Panc1 (cell line): Measurements from ENCODE around the gene QRICH2. TPM values are rescaled to one million over a fixed set of nuclear protein-coding genes. Genes with fewer than 3 reads are reported as not detected.

ENCODE experiments used
- ATAC-seq: fragments of 200-7000 bp; cut with Tn5 transposase; 2 replicates; pipeline ENCODE4 v1.9.1; 2020; ENCODE audit warnings: mild to moderate bottlenecking, moderate library complexity
- BruUV-seq: library from RNA; stranded (reverse); fragments of 400-500 nt; replicated peaks from 2 replicates; lab custom pipeline; 2021; lab: Mats Ljungman, UMichigan
- CTCF ChIA-PET: fragments of 300-600 bp; sonication (Branson Sonifier 250); formaldehyde crosslinking; loops from one replicate; lab custom pipeline; 2022; ENCODE audit warnings: antibody characterized with exemption; lab: Charles Lee
- POLR2A ChIA-PET: fragments of 300-600 bp; sonication (Branson Sonifier 250); formaldehyde crosslinking; loops from one replicate; lab custom pipeline; 2022; ENCODE audit warnings: antibody characterized with exemption; lab: Charles Lee
- DNase-seq: peaks from one replicate; pipeline ENCODE4 v3.0.0-alpha.2; 2010; ENCODE audit warnings: low read depth, low spot score
- H3K27ac ChIP-seq: 2 replicates; pipeline ENCODE4 v1.5.1; 2011; ENCODE audit warnings: mild to moderate bottlenecking, low read length, inconsistent platforms
- H3K27me3 ChIP-seq: fragments of 200-500 bp; sonication (Bioruptor generic); 2 replicates; pipeline ENCODE4 v1.6.0; 2014; ENCODE audit warnings: low read length, inconsistent platforms; ENCODE audit not compliant: control insufficient read depth, insufficient read depth
- H3K36me3 ChIP-seq: fragments of 200-500 bp; sonication (Bioruptor generic); 2 replicates; pipeline ENCODE4 v1.5.1; 2014; ENCODE audit warnings: inconsistent platforms, mild to moderate bottlenecking, low read length, moderate library complexity; ENCODE audit not compliant: control insufficient read depth, insufficient read depth
- H3K4me1 ChIP-seq: 2 replicates; pipeline ENCODE4 v1.5.1; 2011; ENCODE audit warnings: inconsistent platforms, mild to moderate bottlenecking, low read length, moderate library complexity; ENCODE audit not compliant: control insufficient read depth, insufficient read depth
- H3K4me3 ChIP-seq, 2 experiments: 2 replicates each; pipeline ENCODE4 v1.5.1; 2011 to 2012; ENCODE audit warnings: low read depth in 2 of 2, low read length in 2 of 2, mild to moderate bottlenecking in 2 of 2, inconsistent platforms in 1 of 2, moderate library complexity in 1 of 2
- H3K9me3 ChIP-seq: fragments of 200-500 bp; sonication (Bioruptor generic); 2 replicates; pipeline ENCODE4 v1.5.1; 2014; ENCODE audit warnings: low read depth, mild to moderate bottlenecking, inconsistent platforms, low read length, moderate library complexity; ENCODE audit not compliant: control insufficient read depth, insufficient read depth
- POLR2AphosphoS5 ChIP-seq: IDR thresholded peaks from 2 replicates; pipeline ENCODE4 v1.6.1; 2012; ENCODE audit warnings: mild to moderate bottlenecking, low read depth, low read length, moderate library complexity
- SIN3A ChIP-seq: IDR thresholded peaks from 2 replicates; pipeline ENCODE4 v1.6.1; 2012; ENCODE audit warnings: low read depth, mild to moderate bottlenecking, low read length, moderate library complexity, borderline replicate concordance; ENCODE audit not compliant: insufficient read depth
- TCF7L2 ChIP-seq: IDR thresholded peaks from 2 replicates; pipeline ENCODE4 v1.6.1; 2011; ENCODE audit warnings: mild to moderate bottlenecking, low read depth, low read length, inconsistent platforms
- in situ Hi-C: cut with HindIII; loops from 2 replicates; pipeline ENCODE4 v1.10.0; 2016; ENCODE audit warnings: low sequenced_read_pairs, low pct_unique_long_range_greater_than_20kb
- intact Hi-C: fragments of 100-400 bp; cut with micrococcal nuclease; formaldehyde crosslinking; loops from one replicate; pipeline ENCODE4 v1.10.0; 2022; ENCODE audit not compliant: unreplicated experiment
- total RNA-seq: library from RNA; stranded (reverse); gene quantifications from one replicate; pipeline ENCODE4 v1.2.1, GENCODE V29; 2021; ENCODE audit not compliant: unreplicated experiment
- TF ChIP-seq, protein P1 (sequence below): fragments of 450-650 bp; IDR thresholded peaks from 2 replicates; pipeline ENCODE4 v1.5.1; 2017; ENCODE audit warnings: mild to moderate bottlenecking
- TF ChIP-seq, protein P2 (sequence below), 2 experiments: IDR thresholded peaks; 2 replicates each; pipeline ENCODE4 v1.6.1; 2011 to 2012; ENCODE audit warnings: low read depth in 2 of 2, control low read depth in 1 of 2, low read length in 1 of 2, mild to moderate bottlenecking in 1 of 2, moderate library complexity in 1 of 2; ENCODE audit not compliant: insufficient read depth in 1 of 2

Gene QRICH2
- total RNA-seq, 1 experiment from 2014 or later, result 0.92 TPM

DNA sequence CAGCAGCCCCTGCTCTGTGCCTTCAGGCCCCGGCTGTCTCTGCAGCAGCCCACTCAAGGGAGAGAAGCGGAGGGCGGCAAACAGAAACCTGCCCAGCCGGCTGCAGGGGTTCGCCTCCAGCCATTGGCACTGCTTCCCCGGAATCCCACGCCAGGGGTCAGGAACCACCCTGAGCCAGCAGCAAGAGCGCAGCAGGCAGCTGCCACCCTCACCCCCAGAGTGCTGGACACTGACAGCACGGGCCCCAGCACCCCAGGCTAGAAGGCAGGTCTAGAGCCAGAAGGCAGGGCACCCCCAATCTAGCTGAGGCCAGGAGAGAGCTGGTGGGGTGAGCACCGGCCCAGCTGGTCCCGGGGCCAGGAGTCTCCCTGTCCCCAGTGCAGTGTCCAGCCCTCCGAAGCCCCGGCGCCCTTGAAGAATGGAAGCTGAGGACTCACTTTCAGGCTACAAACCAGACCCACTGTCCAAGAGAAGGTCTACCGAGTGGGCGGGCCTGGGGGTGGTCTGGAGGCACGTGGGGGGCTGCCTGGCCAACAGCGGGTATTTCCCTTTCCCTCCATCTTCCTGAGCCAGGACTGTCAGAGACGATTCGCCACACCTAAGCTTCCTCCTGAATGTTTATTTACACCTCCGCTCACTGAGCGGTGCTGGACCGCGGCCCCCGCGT lies 34.5 kb downstream of the QRICH2 start:
- no peak for ATAC-seq
- in situ Hi-C loops, result no loop called here
- BruUV-seq, result no TSS peak
- Histone ChIP-seq H3K4me1 (peaks cover 28% of the 10 kb centered on the region), H3K9me3 (no peaks in the 10 kb centered on the region), H3K27ac (no peak overlapping the region), H3K4me3 (no peak overlapping the region), H3K36me3 (no peaks in the 10 kb centered on the region), H3K27me3 (no peaks in the 10 kb centered on the region)
- CTCF ChIA-PET, result interaction anchor here (0.6 kb wide), 2 partner anchors 46 to 293 kb away, joined by 5 to 11 read pairs; no protein-coding TSS in a partner anchor
- intact Hi-C loops, result no loop called here
- TF ChIP-seq SIN3A, result no peak
- TF ChIP-seq POLR2AphosphoS5, result no peak
- TF ChIP-seq, protein P1, sequence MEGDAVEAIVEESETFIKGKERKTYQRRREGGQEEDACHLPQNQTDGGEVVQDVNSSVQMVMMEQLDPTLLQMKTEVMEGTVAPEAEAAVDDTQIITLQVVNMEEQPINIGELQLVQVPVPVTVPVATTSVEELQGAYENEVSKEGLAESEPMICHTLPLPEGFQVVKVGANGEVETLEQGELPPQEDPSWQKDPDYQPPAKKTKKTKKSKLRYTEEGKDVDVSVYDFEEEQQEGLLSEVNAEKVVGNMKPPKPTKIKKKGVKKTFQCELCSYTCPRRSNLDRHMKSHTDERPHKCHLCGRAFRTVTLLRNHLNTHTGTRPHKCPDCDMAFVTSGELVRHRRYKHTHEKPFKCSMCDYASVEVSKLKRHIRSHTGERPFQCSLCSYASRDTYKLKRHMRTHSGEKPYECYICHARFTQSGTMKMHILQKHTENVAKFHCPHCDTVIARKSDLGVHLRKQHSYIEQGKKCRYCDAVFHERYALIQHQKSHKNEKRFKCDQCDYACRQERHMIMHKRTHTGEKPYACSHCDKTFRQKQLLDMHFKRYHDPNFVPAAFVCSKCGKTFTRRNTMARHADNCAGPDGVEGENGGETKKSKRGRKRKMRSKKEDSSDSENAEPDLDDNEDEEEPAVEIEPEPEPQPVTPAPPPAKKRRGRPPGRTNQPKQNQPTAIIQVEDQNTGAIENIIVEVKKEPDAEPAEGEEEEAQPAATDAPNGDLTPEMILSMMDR, result no peak
- TF ChIP-seq, protein P2, sequence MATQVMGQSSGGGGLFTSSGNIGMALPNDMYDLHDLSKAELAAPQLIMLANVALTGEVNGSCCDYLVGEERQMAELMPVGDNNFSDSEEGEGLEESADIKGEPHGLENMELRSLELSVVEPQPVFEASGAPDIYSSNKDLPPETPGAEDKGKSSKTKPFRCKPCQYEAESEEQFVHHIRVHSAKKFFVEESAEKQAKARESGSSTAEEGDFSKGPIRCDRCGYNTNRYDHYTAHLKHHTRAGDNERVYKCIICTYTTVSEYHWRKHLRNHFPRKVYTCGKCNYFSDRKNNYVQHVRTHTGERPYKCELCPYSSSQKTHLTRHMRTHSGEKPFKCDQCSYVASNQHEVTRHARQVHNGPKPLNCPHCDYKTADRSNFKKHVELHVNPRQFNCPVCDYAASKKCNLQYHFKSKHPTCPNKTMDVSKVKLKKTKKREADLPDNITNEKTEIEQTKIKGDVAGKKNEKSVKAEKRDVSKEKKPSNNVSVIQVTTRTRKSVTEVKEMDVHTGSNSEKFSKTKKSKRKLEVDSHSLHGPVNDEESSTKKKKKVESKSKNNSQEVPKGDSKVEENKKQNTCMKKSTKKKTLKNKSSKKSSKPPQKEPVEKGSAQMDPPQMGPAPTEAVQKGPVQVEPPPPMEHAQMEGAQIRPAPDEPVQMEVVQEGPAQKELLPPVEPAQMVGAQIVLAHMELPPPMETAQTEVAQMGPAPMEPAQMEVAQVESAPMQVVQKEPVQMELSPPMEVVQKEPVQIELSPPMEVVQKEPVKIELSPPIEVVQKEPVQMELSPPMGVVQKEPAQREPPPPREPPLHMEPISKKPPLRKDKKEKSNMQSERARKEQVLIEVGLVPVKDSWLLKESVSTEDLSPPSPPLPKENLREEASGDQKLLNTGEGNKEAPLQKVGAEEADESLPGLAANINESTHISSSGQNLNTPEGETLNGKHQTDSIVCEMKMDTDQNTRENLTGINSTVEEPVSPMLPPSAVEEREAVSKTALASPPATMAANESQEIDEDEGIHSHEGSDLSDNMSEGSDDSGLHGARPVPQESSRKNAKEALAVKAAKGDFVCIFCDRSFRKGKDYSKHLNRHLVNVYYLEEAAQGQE (IDR thresholded peaks at IDR 0.05; ENCODE audit: insufficient read depth in 1 of 2, low read depth in 2 of 2, low read length in 1 of 2), result no peak
- no peak for TF ChIP-seq TCF7L2
- no peak for DNase-seq
- POLR2A ChIA-PET, result no interaction called here

DNA sequence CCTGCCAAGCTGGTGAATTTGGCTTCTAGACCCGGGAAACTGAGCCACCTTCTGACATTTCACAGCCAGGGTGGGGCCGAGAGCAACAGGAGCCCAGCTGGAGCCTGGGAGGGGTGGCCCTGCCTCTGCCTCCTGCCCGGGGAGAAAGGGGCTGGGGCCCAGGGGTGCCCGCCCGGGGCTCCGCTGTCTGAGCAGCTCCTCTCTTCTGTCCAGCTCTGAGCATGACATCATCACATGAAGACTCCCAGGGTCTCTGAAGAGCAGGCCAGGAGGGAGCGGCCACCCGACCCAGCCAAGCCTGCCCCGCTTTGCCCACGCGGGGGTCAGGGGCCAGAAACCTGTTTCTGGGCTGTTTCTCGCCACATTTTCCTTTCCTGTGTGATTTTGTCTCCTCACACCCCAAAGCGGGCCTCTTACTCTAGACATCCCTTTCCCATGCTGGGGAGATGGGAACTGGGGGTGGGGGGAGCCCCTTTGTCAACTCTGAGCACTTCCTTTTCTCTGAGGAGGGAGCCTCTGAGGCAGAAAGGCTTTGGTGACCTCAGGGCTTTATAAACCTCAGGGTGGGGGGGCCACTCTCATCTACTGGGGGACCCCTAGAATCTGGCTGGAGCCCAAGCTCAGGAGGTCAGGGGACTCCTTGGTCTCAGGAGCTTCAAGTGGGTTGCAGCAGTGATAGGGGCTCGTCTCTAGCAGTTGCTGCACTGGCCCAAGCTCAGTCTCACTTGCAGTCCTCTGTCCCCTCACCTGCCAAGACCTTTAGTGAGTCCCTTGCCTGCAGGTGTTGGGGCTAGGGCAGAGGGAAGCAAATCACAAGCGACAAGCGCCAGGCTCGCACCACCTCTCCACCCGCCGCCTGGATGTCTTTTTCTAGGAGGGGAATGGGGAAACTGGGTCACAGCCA lies 35.3 kb downstream of the QRICH2 start:
- POLR2A ChIA-PET, result interaction anchor here (0.6 kb wide), 1 partner anchor 13 kb away, joined by 4 read pairs; no protein-coding TSS in a partner anchor
- TF ChIP-seq TCF7L2, result no peak
- TF ChIP-seq, protein P2 (IDR thresholded peaks at IDR 0.05; ENCODE audit: insufficient read depth in 1 of 2, low read depth in 2 of 2, low read length in 1 of 2), result no peak
- TF ChIP-seq POLR2AphosphoS5, result no peak
- TF ChIP-seq, protein P1, result no peak
- TF ChIP-seq SIN3A, result no peak
- Histone ChIP-seq H3K27ac (no peak overlapping the region), H3K36me3 (no peaks in the 10 kb centered on the region), H3K27me3 (no peaks in the 10 kb centered on the region), H3K9me3 (no peaks in the 10 kb centered on the region), H3K4me1 (peaks cover 36% of the 10 kb centered on the region), H3K4me3 (no peak overlapping the region)
- no peak for ATAC-seq
- no peak for DNase-seq
- BruUV-seq, result no TSS peak
- CTCF ChIA-PET, result no interaction called here
- intact Hi-C loops, result no loop called here
- in situ Hi-C loops, result no loop called here
